ENCODE data around the gene ONECUT3.
A peak's percentile ranks its signal among the peaks of the same experiment; 100 is the strongest.

Gene ONECUT3

GRCh38 chr19:1825909-1826556, 72.7 kb downstream of the ONECUT3 start:
- peaks cover 12 to 68% of the 10 kb centered on the region in 2 experiments; a peak in 2 of 3 replicates for H3K36me3 ChIP-seq (ENCODE audit: control insufficient read depth in 2 of 2, insufficient read depth in 1 of 2, low read length in 2 of 2)
- no peaks in the 10 kb centered on the region for H3K4me1 ChIP-seq (ENCODE audit: control insufficient read depth, insufficient read depth, low read length)
- H3K9me3 ChIP-seq (ENCODE audit: control insufficient read depth, insufficient read depth, low read depth, low read length) = no peaks in the 10 kb centered on the region
- no peak overlapping the region for H3K27ac ChIP-seq (ENCODE audit: extremely low read depth, low read depth, low read length)
- ChIA-PET POLR2A (interaction anchor here (0.6 to 1.7 kb wide), 7 partner anchors 12 to 233 kb away, joined by 3 to 7 read pairs (median 4); partner anchors contain the start of gene MBD3), CTCF (interaction anchor here (0.6 to 5.0 kb wide), 45 partner anchors 8 to 370 kb away, joined by 3 to 53 read pairs (median 4); partner anchors contain the start of gene UQCR11)
- no peak overlapping the region for H3K4me3 ChIP-seq (ENCODE audit: low read depth, low read length)
- TF ChIP-seq ZNF664 (tag by site-specific recombination; IDR thresholded peaks at IDR 0.05) = no peak
- TF ChIP-seq ZNF148 (tag by site-specific recombination; IDR thresholded peaks at IDR 0.05; ENCODE audit: borderline replicate concordance) = no peak
- TF ChIP-seq MYNN (tag by site-specific recombination; IDR thresholded peaks at IDR 0.05; ENCODE audit: borderline replicate concordance) = no peak
- peak; percentile 45; the same call in 1 of the 2 replicates for TF ChIP-seq ZNF121 (tag by site-specific recombination; IDR thresholded peaks at IDR 0.05)
- no peak for TF ChIP-seq MEIS1 (CRISPR knock-in tag; IDR thresholded peaks at IDR 0.05; ENCODE audit: borderline replicate concordance)
- no peak for TF ChIP-seq ZSCAN4 (tag by site-specific recombination; IDR thresholded peaks at IDR 0.05)
- TF ChIP-seq ZFP37 (tag by site-specific recombination; IDR thresholded peaks at IDR 0.05) = no peak
- TF ChIP-seq, protein P1, sequence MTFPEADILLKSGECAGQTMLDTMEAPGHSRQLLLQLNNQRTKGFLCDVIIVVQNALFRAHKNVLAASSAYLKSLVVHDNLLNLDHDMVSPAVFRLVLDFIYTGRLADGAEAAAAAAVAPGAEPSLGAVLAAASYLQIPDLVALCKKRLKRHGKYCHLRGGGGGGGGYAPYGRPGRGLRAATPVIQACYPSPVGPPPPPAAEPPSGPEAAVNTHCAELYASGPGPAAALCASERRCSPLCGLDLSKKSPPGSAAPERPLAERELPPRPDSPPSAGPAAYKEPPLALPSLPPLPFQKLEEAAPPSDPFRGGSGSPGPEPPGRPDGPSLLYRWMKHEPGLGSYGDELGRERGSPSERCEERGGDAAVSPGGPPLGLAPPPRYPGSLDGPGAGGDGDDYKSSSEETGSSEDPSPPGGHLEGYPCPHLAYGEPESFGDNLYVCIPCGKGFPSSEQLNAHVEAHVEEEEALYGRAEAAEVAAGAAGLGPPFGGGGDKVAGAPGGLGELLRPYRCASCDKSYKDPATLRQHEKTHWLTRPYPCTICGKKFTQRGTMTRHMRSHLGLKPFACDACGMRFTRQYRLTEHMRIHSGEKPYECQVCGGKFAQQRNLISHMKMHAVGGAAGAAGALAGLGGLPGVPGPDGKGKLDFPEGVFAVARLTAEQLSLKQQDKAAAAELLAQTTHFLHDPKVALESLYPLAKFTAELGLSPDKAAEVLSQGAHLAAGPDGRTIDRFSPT (tag by site-specific recombination; IDR thresholded peaks at IDR 0.05) = no peak
- TF ChIP-seq ZNF560 (tag by site-specific recombination; IDR thresholded peaks at IDR 0.05; ENCODE audit: borderline replicate concordance) = no peak
- TF ChIP-seq ZNF221 (tag by site-specific recombination; IDR thresholded peaks at IDR 0.05; ENCODE audit: borderline replicate concordance) = no peak
- TF ChIP-seq KLF8 (tag by site-specific recombination; IDR thresholded peaks at IDR 0.05) = peak; percentile 55
- no peak for TF ChIP-seq ZNF16 (tag by site-specific recombination; IDR thresholded peaks at IDR 0.05; ENCODE audit: low read depth)
- TF ChIP-seq ZNF692 (tag by site-specific recombination; IDR thresholded peaks at IDR 0.05) = peak; percentile 49; the same call in 1 of the 2 replicates
- peak; percentile 69 for TF ChIP-seq ZBTB7A (tag by site-specific recombination; IDR thresholded peaks at IDR 0.05; ENCODE audit: low read depth)
- TF ChIP-seq BCL11A (tag by site-specific recombination; IDR thresholded peaks at IDR 0.05; ENCODE audit: low read depth) = 0 out of 2 replicates have a peak, but pooled peaks have one; percentile 35
- TF ChIP-seq ZNF214 (tag by site-specific recombination; IDR thresholded peaks at IDR 0.05; ENCODE audit: borderline replicate concordance) = no peak
- TF ChIP-seq PBX3 (CRISPR knock-in tag; IDR thresholded peaks at IDR 0.05) = 0 out of 2 replicates have a peak, but pooled peaks have one; percentile 51
- TF ChIP-seq ZNF776 (tag by site-specific recombination; IDR thresholded peaks at IDR 0.05; ENCODE audit: borderline replicate concordance) = no peak
- TF ChIP-seq GLIS1 (tag by site-specific recombination; IDR thresholded peaks at IDR 0.05) = peak; percentile 68
- 0 out of 2 replicates have a peak, but pooled peaks have one; percentile 31 for TF ChIP-seq ZBTB48 (tag by site-specific recombination; IDR thresholded peaks at IDR 0.05)
- TF ChIP-seq, protein P2, sequence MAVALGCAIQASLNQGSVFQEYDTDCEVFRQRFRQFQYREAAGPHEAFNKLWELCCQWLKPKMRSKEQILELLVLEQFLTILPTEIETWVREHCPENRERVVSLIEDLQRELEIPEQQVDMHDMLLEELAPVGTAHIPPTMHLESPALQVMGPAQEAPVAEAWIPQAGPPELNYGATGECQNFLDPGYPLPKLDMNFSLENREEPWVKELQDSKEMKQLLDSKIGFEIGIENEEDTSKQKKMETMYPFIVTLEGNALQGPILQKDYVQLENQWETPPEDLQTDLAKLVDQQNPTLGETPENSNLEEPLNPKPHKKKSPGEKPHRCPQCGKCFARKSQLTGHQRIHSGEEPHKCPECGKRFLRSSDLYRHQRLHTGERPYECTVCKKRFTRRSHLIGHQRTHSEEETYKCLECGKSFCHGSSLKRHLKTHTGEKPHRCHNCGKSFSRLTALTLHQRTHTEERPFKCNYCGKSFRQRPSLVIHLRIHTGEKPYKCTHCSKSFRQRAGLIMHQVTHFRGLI (tag by site-specific recombination; IDR thresholded peaks at IDR 0.05) = no peak
- TF ChIP-seq ZNF529 (tag by site-specific recombination; IDR thresholded peaks at IDR 0.05; ENCODE audit: insufficient replicate concordance) = no peak
- TF ChIP-seq WT1 (tag by site-specific recombination; IDR thresholded peaks at IDR 0.05) = peak; percentile 85
- TF ChIP-seq KLF1 (tag by site-specific recombination; IDR thresholded peaks at IDR 0.05) = 0 out of 2 replicates have a peak, but pooled peaks have one; percentile 40
- peak; percentile 5 for TF ChIP-seq ZBTB26 (tag by site-specific recombination; optimal IDR thresholded peaks at IDR 0.05)

All from HEK293 (cell line).